NCI-H2171 treated with DMSO at 0.1 percent for 48 hours (cell line): ENCODE results near the gene RPTOR.

ENCODE experiments used
- DNase-seq: peaks from one replicate; lab custom pipeline; 2025; lab: John Stamatoyannopoulos, UW

RPTOR gene

GRCh38 chr17:80848449-80849102 lies 303.9 kb downstream of the RPTOR start:
- DNase-seq: no peak

- DNase-seq: no peak
Observed at GRCh38 chr17:80849119-80849518, 304.5 kb downstream of the RPTOR start.

GRCh38 chr17:80850109-80850508 lies 305.5 kb downstream of the RPTOR start:
- DNase-seq: no peak

GRCh38 chr17:80850817-80851216 lies 306.2 kb downstream of the RPTOR start:
- peak; percentile 80 for DNase-seq

- DNase-seq: no peak
Observed at GRCh38 chr17:80851277-80851925, 306.8 kb downstream of the RPTOR start.

GRCh38 chr17:80852476-80853015 lies 307.9 kb downstream of the RPTOR start:
- DNase-seq: no peak

GRCh38 chr17:80853076-80853475 lies 308.4 kb downstream of the RPTOR start:
- DNase-seq: no peak

- no peak for DNase-seq
Observed at GRCh38 chr17:80854220-80854619, 309.6 kb downstream of the RPTOR start.

DNA sequence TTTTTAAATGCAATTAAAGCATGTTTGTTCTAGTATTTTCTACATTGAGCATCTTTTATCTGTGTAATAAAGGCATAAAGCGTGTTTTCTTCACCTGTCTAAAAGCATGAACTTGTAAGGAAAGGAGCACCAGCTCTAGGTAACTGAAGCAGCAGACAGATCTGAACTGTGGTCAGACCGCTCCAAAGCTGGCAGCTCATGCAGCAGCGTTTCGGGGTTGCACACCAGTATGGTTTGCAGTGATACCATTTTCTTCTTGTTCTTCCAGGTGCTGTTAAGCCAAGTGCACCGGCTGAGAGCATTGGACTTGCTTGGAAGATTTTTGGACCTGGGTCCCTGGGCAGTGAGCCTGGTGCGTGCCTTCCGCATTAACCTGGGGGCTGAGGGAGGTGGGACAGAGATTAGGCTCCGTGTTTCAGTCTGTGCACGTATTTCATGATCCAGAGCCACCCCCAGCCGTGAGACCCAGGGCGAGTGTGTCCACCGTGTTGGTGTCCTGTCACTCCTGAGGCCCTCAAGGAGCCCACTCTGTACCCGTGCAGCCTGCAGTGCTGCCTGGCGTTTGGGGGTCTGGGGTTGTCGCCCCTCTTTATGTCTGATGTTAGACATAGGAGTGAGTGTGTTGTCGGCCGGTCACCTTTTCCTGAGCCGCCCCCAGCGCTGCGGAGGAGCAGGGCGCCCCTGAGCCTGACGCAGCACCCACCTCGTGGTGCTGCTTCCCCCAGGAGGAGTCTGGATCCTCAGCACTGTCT lies 310.7 kb downstream of the RPTOR start:
- DNase-seq: no peak

DNA sequence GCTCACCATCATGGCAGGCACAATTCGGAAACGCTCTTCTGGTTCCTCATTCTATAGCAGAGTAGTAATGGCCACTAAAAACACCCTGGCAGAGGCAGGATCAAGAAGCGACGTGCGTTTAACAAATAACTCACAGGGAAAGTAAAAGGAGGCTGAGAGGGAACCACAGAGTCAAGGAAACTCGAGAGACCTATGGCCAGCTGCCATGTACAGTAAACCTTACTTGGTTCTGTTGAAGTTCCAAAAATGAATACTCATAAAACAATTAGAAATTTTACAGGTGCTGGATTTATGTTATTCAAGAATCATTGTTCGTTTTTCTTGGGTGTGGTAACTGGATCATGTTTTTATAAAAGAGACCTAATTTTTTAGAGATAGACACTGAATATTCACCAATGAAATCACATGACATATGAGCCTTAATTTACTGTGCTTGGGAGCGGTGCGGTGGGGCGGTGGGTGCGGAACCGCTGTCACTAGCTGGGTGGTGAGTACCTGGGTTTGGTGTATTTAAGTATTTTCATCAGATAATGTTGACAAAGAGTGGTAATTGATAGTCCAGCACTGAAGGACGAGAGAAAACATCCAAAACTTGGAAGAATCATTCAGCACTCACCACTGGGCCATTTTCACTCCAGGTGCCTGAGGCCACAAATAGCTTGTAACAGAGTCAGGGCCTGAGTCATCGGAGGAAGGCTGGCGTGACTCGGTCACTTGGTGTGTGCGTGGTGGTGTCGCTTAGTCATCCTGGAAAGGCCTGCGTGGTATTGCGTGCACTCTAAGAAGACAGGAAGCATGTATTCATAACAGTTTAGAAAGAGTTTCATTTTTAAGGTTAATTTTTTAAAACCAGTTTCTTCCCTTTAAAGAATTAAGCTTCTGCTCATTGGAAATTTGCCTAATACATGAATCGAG lies 311.6 kb downstream of the RPTOR start:
- no peak for DNase-seq

- DNase-seq: no peak
Observed at GRCh38 chr17:80856863-80857755, 312.5 kb downstream of the RPTOR start.

DNA sequence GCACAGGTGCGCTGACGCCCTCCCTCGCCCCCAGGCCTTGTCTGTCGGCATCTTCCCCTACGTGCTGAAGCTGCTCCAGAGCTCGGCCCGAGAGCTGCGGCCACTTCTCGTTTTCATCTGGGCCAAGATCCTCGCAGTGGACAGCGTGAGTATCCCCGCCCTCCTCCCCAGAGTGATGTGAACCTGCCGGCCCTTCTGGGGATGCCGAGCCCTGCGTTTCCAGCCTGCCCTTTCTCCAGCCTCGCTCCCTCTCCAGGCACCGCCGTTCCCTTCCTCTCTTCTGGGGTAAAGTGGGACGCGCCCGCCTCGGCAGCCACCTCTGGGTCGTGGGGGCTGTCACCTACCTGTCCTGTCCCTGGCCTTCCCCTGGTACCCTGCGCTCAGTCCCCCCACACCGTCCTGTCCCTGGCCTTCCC lies 313.1 kb downstream of the RPTOR start:
- no peak for DNase-seq

GRCh38 chr17:80858301-80859001 lies 313.8 kb downstream of the RPTOR start:
- no peak for DNase-seq

DNA sequence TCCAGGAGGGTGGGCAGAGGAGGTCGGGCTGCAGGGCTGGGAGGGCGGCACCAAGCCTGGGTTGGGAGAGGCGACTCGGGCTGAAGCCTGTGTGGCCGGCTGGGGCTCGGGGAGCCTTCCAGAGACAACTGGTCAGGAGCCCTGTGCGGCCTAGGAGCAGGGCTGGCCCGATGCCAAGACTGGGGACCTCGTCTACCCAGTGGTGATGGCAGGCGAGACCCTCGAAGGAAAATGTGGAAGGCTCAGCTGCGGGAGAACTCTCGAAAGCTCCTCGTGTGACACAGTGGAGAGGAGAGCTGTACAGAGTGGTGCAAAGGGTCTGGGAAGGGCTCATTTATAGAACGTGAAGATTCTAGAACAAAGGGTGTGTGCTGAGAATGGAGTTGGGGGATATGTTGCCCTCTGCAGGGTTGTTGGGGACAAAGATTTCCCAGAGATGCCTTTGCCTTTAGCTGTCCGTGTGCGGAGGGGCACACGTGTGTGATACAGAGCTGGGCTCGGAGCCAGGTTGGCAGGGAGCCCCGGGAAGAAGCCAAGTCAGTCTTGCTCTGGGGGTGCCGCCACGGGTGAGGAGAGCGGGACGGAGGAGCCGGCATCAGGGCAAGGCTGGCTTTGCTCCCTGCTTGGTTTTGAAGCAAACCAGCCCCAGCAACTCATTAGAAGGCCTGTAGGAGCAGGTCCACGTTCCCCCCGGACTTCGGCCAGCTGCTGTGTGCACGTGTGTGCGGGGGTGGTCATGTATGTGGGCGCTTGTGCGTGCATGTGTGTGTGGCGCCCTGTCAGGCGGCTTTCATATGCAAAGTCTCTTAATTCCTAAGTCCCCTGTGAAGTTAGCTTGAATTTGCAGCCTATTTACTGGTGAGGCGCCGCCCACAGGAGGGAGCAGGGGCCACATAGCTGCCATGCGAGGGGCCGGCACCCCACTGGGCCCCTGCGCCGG lies 314.6 kb downstream of the RPTOR start:
- peak; percentile 60 for DNase-seq

- no peak for DNase-seq
Observed at GRCh38 chr17:80860101-80860671, 315.5 kb downstream of the RPTOR start.

- DNase-seq: no peak
Observed at GRCh38 chr17:80860703-80861417, 316.2 kb downstream of the RPTOR start.

- DNase-seq: no peak
Observed at GRCh38 chr17:80861418-80861815, 316.8 kb downstream of the RPTOR start.

DNA sequence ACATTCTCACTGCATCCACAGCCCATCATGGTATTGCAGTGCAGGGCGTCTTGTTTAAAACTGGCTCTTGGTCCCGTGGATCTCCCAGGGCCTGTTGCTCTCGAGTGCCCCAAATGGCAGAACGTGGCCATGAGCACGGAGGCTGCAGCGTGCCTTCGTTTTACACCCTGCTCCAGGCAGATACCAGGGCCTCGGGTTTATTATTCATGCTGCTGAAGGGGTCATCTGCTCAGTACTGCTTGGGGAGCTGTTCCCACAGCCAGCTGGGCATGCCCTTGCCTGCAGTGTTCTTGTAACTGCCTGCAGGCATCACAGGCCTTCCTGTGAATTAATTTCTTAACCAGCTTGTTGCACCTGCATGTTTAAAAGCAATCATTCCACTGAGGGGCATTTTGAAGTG lies 317.3 kb downstream of the RPTOR start:
- DNase-seq: peak; percentile 69
